Liver (tissue), 9 donors: ENCODE data around the gene KRT4. TPM values are rescaled to one million over a fixed set of nuclear protein-coding genes. Genes with fewer than 3 reads are reported as not detected.

ENCODE experiments used
- DNase-seq: peaks from one replicate; pipeline ENCODE4 v3.0.0-alpha.2; 2017; ENCODE audit warnings: low spot score
- H3K27ac ChIP-seq, 2 donors: one replicate each; pipeline ENCODE4 v1.7.0; 2013; ENCODE audit warnings: inconsistent platforms in 2 of 2, low read length in 2 of 2, control low read depth in 1 of 2, low read depth in 1 of 2, mild to moderate bottlenecking in 1 of 2
- H3K27me3 ChIP-seq, 4 donors: one replicate each; pipeline versions ENCODE4 v1.6.1 to v1.7.0; 2013; ENCODE audit warnings: low read length in 3 of 4, inconsistent platforms in 1 of 4, mild to moderate bottlenecking in 1 of 4, moderate library complexity in 1 of 4; ENCODE audit not compliant: control insufficient read depth in 4 of 4, insufficient read depth in 4 of 4
- H3K36me3 ChIP-seq, 4 donors: one replicate each; pipeline versions ENCODE4 v1.6.1 to v1.7.0; 2013; ENCODE audit warnings: low read length in 3 of 4, mild to moderate bottlenecking in 3 of 4, low read depth in 1 of 4, moderate library complexity in 1 of 4; ENCODE audit not compliant: control insufficient read depth in 4 of 4, insufficient read depth in 3 of 4
- H3K4me1 ChIP-seq, 4 donors: one replicate each; pipeline versions ENCODE4 v1.6.1 to v1.7.0; 2013; ENCODE audit warnings: low read length in 3 of 4, mild to moderate bottlenecking in 3 of 4, moderate library complexity in 1 of 4; ENCODE audit not compliant: control insufficient read depth in 4 of 4, insufficient read depth in 4 of 4
- H3K4me3 ChIP-seq, 3 donors: one replicate each; pipeline versions ENCODE4 v1.6.1 to v1.7.0; 2013; ENCODE audit warnings: low read length in 3 of 3, control low read depth in 1 of 3, low read depth in 1 of 3, mild to moderate bottlenecking in 1 of 3
- H3K9ac ChIP-seq, 2 donors: one replicate each; pipeline ENCODE4 v1.7.0; 2013; ENCODE audit warnings: low read length in 2 of 2, mild to moderate bottlenecking in 2 of 2, moderate library complexity in 2 of 2, control low read depth in 1 of 2, low read depth in 1 of 2
- H3K9me3 ChIP-seq, 4 donors: one replicate each; pipeline versions ENCODE4 v1.6.1 to v1.7.0; 2013; ENCODE audit warnings: low read length in 3 of 4; ENCODE audit not compliant: control insufficient read depth in 4 of 4
- ATF3 ChIP-seq: IDR thresholded peaks from 2 replicates; pipeline ENCODE4 v1.6.1; 2016; ENCODE audit warnings: antibody characterized with exemption
- CTCF ChIP-seq: fragments of 150-350 bp; IDR thresholded peaks from 2 replicates; pipeline ENCODE4 v1.5.1; 2017; ENCODE audit warnings: improper control_type of control experiment, low read depth, low read length; ENCODE audit not compliant: missing input control
- EGR1 ChIP-seq, 2 donors: IDR thresholded peaks; 2 replicates each; pipeline ENCODE4 v1.6.1; 2016 to 2018; ENCODE audit warnings: antibody characterized with exemption in 2 of 2, low read depth in 2 of 2
- FOXA1 ChIP-seq: IDR thresholded peaks from 2 replicates; pipeline ENCODE4 v1.6.1; 2016; ENCODE audit warnings: antibody characterized with exemption
- FOXA2 ChIP-seq: IDR thresholded peaks from 2 replicates; pipeline ENCODE4 v1.6.1; 2016; ENCODE audit warnings: antibody characterized with exemption
- GABPA ChIP-seq, 2 donors: IDR thresholded peaks in 1 of 2; conservative IDR thresholded peaks in 1 of 2; 2 replicates each; pipeline ENCODE4 v1.6.1; 2016; ENCODE audit warnings: antibody characterized with exemption in 2 of 2, mild to moderate bottlenecking in 1 of 2, moderate library complexity in 1 of 2
- HNF4A ChIP-seq, 2 donors: conservative IDR thresholded peaks; 2 replicates each; pipeline ENCODE4 v1.6.1; 2016; ENCODE audit warnings: antibody characterized with exemption in 2 of 2, mild to moderate bottlenecking in 2 of 2
- HNF4G ChIP-seq: IDR thresholded peaks from 2 replicates; pipeline ENCODE4 v1.6.1; 2016; ENCODE audit warnings: antibody characterized with exemption
- JUND ChIP-seq, 2 donors: IDR thresholded peaks; 2 replicates each; pipeline ENCODE4 v1.6.1; 2016; ENCODE audit warnings: antibody characterized with exemption in 2 of 2
- MAX ChIP-seq: IDR thresholded peaks from 2 replicates; pipeline ENCODE4 v1.6.1; 2016; ENCODE audit warnings: antibody characterized with exemption
- NR2F2 ChIP-seq: IDR thresholded peaks from 2 replicates; pipeline ENCODE4 v1.6.1; 2016; ENCODE audit warnings: antibody characterized with exemption
- RAD21 ChIP-seq, 2 donors: IDR thresholded peaks; 2 replicates each; pipeline ENCODE4 v1.6.1; 2016; ENCODE audit warnings: antibody characterized with exemption in 2 of 2, mild to moderate bottlenecking in 2 of 2
- REST ChIP-seq: IDR thresholded peaks from 2 replicates; pipeline ENCODE4 v1.6.1; 2016; ENCODE audit warnings: antibody characterized with exemption, mild to moderate bottlenecking
- RXRA ChIP-seq, 2 donors: IDR thresholded peaks; 2 replicates each; pipeline ENCODE4 v1.6.1; 2017 to 2018; ENCODE audit warnings: antibody characterized with exemption in 2 of 2, mild to moderate bottlenecking in 1 of 2
- SP1 ChIP-seq: IDR thresholded peaks from 2 replicates; pipeline ENCODE4 v1.6.1; 2018; ENCODE audit warnings: antibody characterized with exemption, mild to moderate bottlenecking
- TAF1 ChIP-seq: conservative IDR thresholded peaks from 2 replicates; pipeline ENCODE4 v1.6.1; 2016; ENCODE audit warnings: antibody characterized with exemption, mild to moderate bottlenecking
- YY1 ChIP-seq: IDR thresholded peaks from 2 replicates; pipeline ENCODE4 v1.6.1; 2016; ENCODE audit warnings: antibody characterized with exemption, mild to moderate bottlenecking
- ZBTB33 ChIP-seq: IDR thresholded peaks from 2 replicates; pipeline ENCODE4 v1.6.1; 2016; ENCODE audit warnings: antibody characterized with exemption
- WGBS: extraction: QIAGEN DNeasy Blood & Tissue Kit; methylation state at CpG from one replicate; pipeline ENCODE4 v1.1.7; 2013; 5-methylcytosine and 5-hydroxymethylcytosine counted together
- polyA plus RNA-seq, 2 donors: library from polyadenylated mRNA; stranded (reverse) in 1 of 2; unstranded in 1 of 2; fragments of 200-250 nt in 1 of 2; fragments of >200 nt in 1 of 2; fragmentation: Nextera tagmentation in 1 of 2; extraction: Ambion mirVana in 1 of 2; gene quantifications; one replicate each; pipeline versions ENCODE4 v1.2.1 to v1.2.3, GENCODE V29; 2013 to 2015
- total RNA-seq, 2 donors: library from RNA; depleted of rRNA; stranded (reverse); fragments of >200 nt; gene quantifications; one replicate each; pipeline ENCODE4 v1.2.3, GENCODE V29; 2014
- donor health status: healthy.
- donor health status: healthy.
- donor health status: healthy.
- donor health status: healthy.
- donor health status: healthy.

The KRT4 gene
- total and polyA plus RNA-seq, 4 donors = 0.05 to 0.23 TPM; not detected in 2

- Histone ChIP-seq H3K36me3 (no peaks in the 10 kb centered on the region), H3K27ac (no peak overlapping the region), H3K4me1 (no peaks in the 10 kb centered on the region), H3K27me3 (no peaks in the 10 kb centered on the region), H3K9ac (no peak overlapping the region), H3K9me3 (no peaks in the 10 kb centered on the region), H3K4me3 (no peak overlapping the region)
- no peak for DNase-seq
- 37% methylated on average over 2 of the region's 2 CpGs for WGBS
- TF ChIP-seq YY1 (no peak), NR2F2 (no peak), REST (no peak), ZBTB33 (no peak), GABPA (IDR thresholded peaks at IDR 0.05 in 1 of 2, conservative IDR thresholded peaks at IDR 0.05 in 1 of 2) (no peak), RXRA (IDR thresholded peaks at IDR 0.05) (no peak), HNF4G (no peak), RAD21 (IDR thresholded peaks at IDR 0.05) (no peak), FOXA2 (no peak), EGR1 (IDR thresholded peaks at IDR 0.05; ENCODE audit: low read depth in 2 of 2) (no peak), ATF3 (no peak), CTCF (no peak), SP1 (no peak), TAF1 (no peak)
Measured at GRCh38 chr12:52828591-52829021, 14.7 kb upstream of the KRT4 start.

GRCh38 chr12:52828156-52828555, 14.2 kb upstream of the KRT4 start:
- H3K9ac ChIP-seq = no peak overlapping the region
- H3K27ac ChIP-seq = no peak overlapping the region
- no peaks in the 10 kb centered on the region for H3K9me3 ChIP-seq

More at GRCh38 chr12:52828156-52828555, 14.2 kb upstream of the KRT4 start:
- Histone ChIP-seq H3K36me3 (no peaks in the 10 kb centered on the region), H3K4me1 (no peaks in the 10 kb centered on the region), H3K4me3 (no peak overlapping the region), H3K27me3 (no peaks in the 10 kb centered on the region)
- TF ChIP-seq HNF4A (conservative IDR thresholded peaks at IDR 0.05) (no peak), EGR1 (IDR thresholded peaks at IDR 0.05; ENCODE audit: low read depth in 2 of 2) (no peak), CTCF (no peak), FOXA1 (no peak), GABPA (IDR thresholded peaks at IDR 0.05 in 1 of 2, conservative IDR thresholded peaks at IDR 0.05 in 1 of 2) (no peak), JUND (IDR thresholded peaks at IDR 0.05) (no peak), ZBTB33 (no peak), NR2F2 (no peak), TAF1 (no peak), YY1 (no peak), RXRA (IDR thresholded peaks at IDR 0.05) (no peak), MAX (no peak), SP1 (no peak)
- no peak for DNase-seq
